Measurements from ENCODE around the gene ARL8A. TPM values are rescaled to one million over a fixed set of nuclear protein-coding genes. Genes with fewer than 3 reads are reported as not detected.
"Not testable (repeated sequence)": the region's sequence is repeated elsewhere in the genome, so short reads cannot be mapped to it uniquely, and the experiment has no call there.

Gene ARL8A
- total RNA-seq: 18.7 and 28.5 TPM in 2 replicates

- no peak for TF ChIP-seq CTCF (IDR thresholded peaks at IDR 0.05; ENCODE audit: insufficient read depth, low read depth, low read length)
- peak within 1 kb of the TSS; percentile 88 for H3K4me3 ChIP-seq (ENCODE audit: low read depth, low read length)
- DNase-seq (ENCODE audit: low read depth): peak; percentile 28
These were observed at the start of gene ARL8A for GRCh38 chr1:202144402-202145067. TSS of gene ARL8A (minus strand) at chr1:202144737. CDS start at chr1:202144572, 165 bp downstream.

GRCh38 chr1:202194328-202194648 is 49.8 kb upstream of the ARL8A start:
- no peak for TF ChIP-seq CTCF (IDR thresholded peaks at IDR 0.05; ENCODE audit: insufficient read depth, low read depth, low read length)
- DNase-seq (ENCODE audit: low read depth): no peak
- no peak overlapping the region for H3K4me3 ChIP-seq (ENCODE audit: low read depth, low read length)

- H3K4me3 ChIP-seq (ENCODE audit: low read depth, low read length): no peak within 1 kb of the TSS
- TF ChIP-seq CTCF (IDR thresholded peaks at IDR 0.05; ENCODE audit: insufficient read depth, low read depth, low read length): no peak
- no peak for DNase-seq (ENCODE audit: low read depth)
These were observed 49.2 kb upstream of the ARL8A start, which contains the start of gene LGR6 for GRCh38 chr1:202193614-202194327. TSS of gene LGR6 (plus strand) at chr1:202193799. CDS start at chr1:202193990, 191 bp downstream.

- H3K4me3 ChIP-seq (ENCODE audit: low read depth, low read length): no peak overlapping the region
- DNase-seq (ENCODE audit: low read depth): peak; percentile 47
- TF ChIP-seq CTCF (IDR thresholded peaks at IDR 0.05; ENCODE audit: insufficient read depth, low read depth, low read length): peak; percentile 87
These were observed 48.5 kb upstream of the ARL8A start for GRCh38 chr1:202192770-202193613.

- DNase-seq (ENCODE audit: low read depth); H3K4me3 ChIP-seq (ENCODE audit: low read depth, low read length): not testable (repeated sequence)
These were observed 46.9 kb upstream of the ARL8A start for GRCh38 chr1:202191391-202191790.

- TF ChIP-seq CTCF (IDR thresholded peaks at IDR 0.05; ENCODE audit: insufficient read depth, low read depth, low read length): peak; percentile 28
- DNase-seq (ENCODE audit: low read depth): no peak
- no peak overlapping the region for H3K4me3 ChIP-seq (ENCODE audit: low read depth, low read length)
These were observed 45.6 kb upstream of the ARL8A start for GRCh38 chr1:202189918-202190715.
